Measurements from ENCODE around the gene PDE11A.

Gene PDE11A

GRCh38 chr2:177640423-177640822 lies 432.2 kb downstream of the PDE11A start:
- no peak for FAIRE-seq
- DNase-seq (ENCODE audit: insufficient read length, low spot score): no peak
- TF ChIP-seq SPI1 (IDR thresholded peaks at IDR 0.05; ENCODE audit: low read depth, low read length) (no peak), TAF1 (IDR thresholded peaks at IDR 0.05; ENCODE audit: low read depth, low read length) (no peak), POLR2A (IDR thresholded peaks at IDR 0.05; ENCODE audit: low read depth, low read length) (no peak), POLR2AphosphoS5 (IDR thresholded peaks at IDR 0.05; ENCODE audit: low read depth, low read length) (no peak), POU2F2 (IDR thresholded peaks at IDR 0.05; ENCODE audit: low read depth, low read length) (no peak), PAX5 (IDR thresholded peaks at IDR 0.05; ENCODE audit: insufficient read depth, low read length, severe bottlenecking) (no peak)

GRCh38 chr2:177639262-177639914 lies 433.2 kb downstream of the PDE11A start:
- DNase-seq (ENCODE audit: insufficient read length, low spot score) (no peak), FAIRE-seq (no peak)
- no peak for TF ChIP-seq POU2F2 (IDR thresholded peaks at IDR 0.05; ENCODE audit: low read depth, low read length)
- no peak for TF ChIP-seq PAX5 (IDR thresholded peaks at IDR 0.05; ENCODE audit: insufficient read depth, low read length, severe bottlenecking)
- no peak for TF ChIP-seq TAF1 (IDR thresholded peaks at IDR 0.05; ENCODE audit: low read depth, low read length)

GRCh38 chr2:177638507-177638906 lies 434.1 kb downstream of the PDE11A start:
- DNase-seq (ENCODE audit: insufficient read length, low spot score) (no peak), FAIRE-seq (no peak)
- TF ChIP-seq PAX5 (IDR thresholded peaks at IDR 0.05; ENCODE audit: insufficient read depth, low read length, severe bottlenecking): no peak
- TF ChIP-seq POLR2AphosphoS5 (IDR thresholded peaks at IDR 0.05; ENCODE audit: low read depth, low read length): no peak
- TF ChIP-seq POU2F2 (IDR thresholded peaks at IDR 0.05; ENCODE audit: low read depth, low read length): no peak
- TF ChIP-seq TAF1 (IDR thresholded peaks at IDR 0.05; ENCODE audit: low read depth, low read length): no peak
- TF ChIP-seq POLR2A (IDR thresholded peaks at IDR 0.05; ENCODE audit: low read depth, low read length): no peak
- TF ChIP-seq SPI1 (IDR thresholded peaks at IDR 0.05; ENCODE audit: low read depth, low read length): no peak

- no peak for DNase-seq (ENCODE audit: insufficient read length, low spot score)
- FAIRE-seq: no peak
- TF ChIP-seq POLR2AphosphoS5 (IDR thresholded peaks at IDR 0.05; ENCODE audit: low read depth, low read length) (no peak), SPI1 (IDR thresholded peaks at IDR 0.05; ENCODE audit: low read depth, low read length) (0 out of 2 replicates have a peak, but pooled peaks have one; percentile 29), TAF1 (IDR thresholded peaks at IDR 0.05; ENCODE audit: low read depth, low read length) (no peak)
Measured at GRCh38 chr2:177636672-177637071, 435.9 kb downstream of the PDE11A start.

- DNase-seq (ENCODE audit: insufficient read length, low spot score) (no peak), FAIRE-seq (no peak)
- TF ChIP-seq TAF1 (IDR thresholded peaks at IDR 0.05; ENCODE audit: low read depth, low read length) (no peak), POLR2A (IDR thresholded peaks at IDR 0.05; ENCODE audit: low read depth, low read length) (no peak), PAX5 (IDR thresholded peaks at IDR 0.05; ENCODE audit: insufficient read depth, low read length, severe bottlenecking) (no peak), POLR2AphosphoS5 (IDR thresholded peaks at IDR 0.05; ENCODE audit: low read depth, low read length) (no peak), SPI1 (IDR thresholded peaks at IDR 0.05; ENCODE audit: low read depth, low read length) (no peak), POU2F2 (IDR thresholded peaks at IDR 0.05; ENCODE audit: low read depth, low read length) (no peak)
Measured at GRCh38 chr2:177635696-177636095, 436.9 kb downstream of the PDE11A start.

- DNase-seq (ENCODE audit: insufficient read length, low spot score) (no peak), FAIRE-seq (no peak)
- no peak for TF ChIP-seq POLR2AphosphoS5 (IDR thresholded peaks at IDR 0.05; ENCODE audit: low read depth, low read length)
- TF ChIP-seq POLR2A (IDR thresholded peaks at IDR 0.05; ENCODE audit: low read depth, low read length): no peak
- no peak for TF ChIP-seq TAF1 (IDR thresholded peaks at IDR 0.05; ENCODE audit: low read depth, low read length)
- no peak for TF ChIP-seq PAX5 (IDR thresholded peaks at IDR 0.05; ENCODE audit: insufficient read depth, low read length, severe bottlenecking)
- TF ChIP-seq POU2F2 (IDR thresholded peaks at IDR 0.05; ENCODE audit: low read depth, low read length): no peak
- no peak for TF ChIP-seq SPI1 (IDR thresholded peaks at IDR 0.05; ENCODE audit: low read depth, low read length)
Measured at GRCh38 chr2:177633910-177634294, 438.7 kb downstream of the PDE11A start.

- TF ChIP-seq POLR2AphosphoS5 (IDR thresholded peaks at IDR 0.05; ENCODE audit: low read depth, low read length) (no peak), SPI1 (IDR thresholded peaks at IDR 0.05; ENCODE audit: low read depth, low read length) (no peak), POU2F2 (IDR thresholded peaks at IDR 0.05; ENCODE audit: low read depth, low read length) (no peak), PAX5 (IDR thresholded peaks at IDR 0.05; ENCODE audit: insufficient read depth, low read length, severe bottlenecking) (no peak), TAF1 (IDR thresholded peaks at IDR 0.05; ENCODE audit: low read depth, low read length) (no peak), POLR2A (IDR thresholded peaks at IDR 0.05; ENCODE audit: low read depth, low read length) (no peak)
- DNase-seq (ENCODE audit: insufficient read length, low spot score): no peak
- no peak for FAIRE-seq
Measured at GRCh38 chr2:177633111-177633510, 439.5 kb downstream of the PDE11A start.

- no peak for TF ChIP-seq TAF1 (IDR thresholded peaks at IDR 0.05; ENCODE audit: low read depth, low read length)
- TF ChIP-seq POU2F2 (IDR thresholded peaks at IDR 0.05; ENCODE audit: low read depth, low read length): no peak
- no peak for TF ChIP-seq POLR2AphosphoS5 (IDR thresholded peaks at IDR 0.05; ENCODE audit: low read depth, low read length)
- no peak for TF ChIP-seq PAX5 (IDR thresholded peaks at IDR 0.05; ENCODE audit: insufficient read depth, low read length, severe bottlenecking)
- no peak for TF ChIP-seq SPI1 (IDR thresholded peaks at IDR 0.05; ENCODE audit: low read depth, low read length)
- TF ChIP-seq POLR2A (IDR thresholded peaks at IDR 0.05; ENCODE audit: low read depth, low read length): no peak
- DNase-seq (ENCODE audit: insufficient read length, low spot score) (no peak), FAIRE-seq (peak; percentile 20)
Measured at GRCh38 chr2:177631680-177632079, 440.9 kb downstream of the PDE11A start.

GRCh38 chr2:177629357-177630024 lies 443.1 kb downstream of the PDE11A start:
- TF ChIP-seq POU2F2 (IDR thresholded peaks at IDR 0.05; ENCODE audit: low read depth, low read length) (no peak), SPI1 (IDR thresholded peaks at IDR 0.05; ENCODE audit: low read depth, low read length) (no peak)
- no peak for DNase-seq (ENCODE audit: insufficient read length, low spot score)
- FAIRE-seq: peak; percentile 87

- FAIRE-seq (no peak), DNase-seq (ENCODE audit: insufficient read length, low spot score) (no peak)
- TF ChIP-seq SPI1 (IDR thresholded peaks at IDR 0.05; ENCODE audit: low read depth, low read length) (no peak), TAF1 (IDR thresholded peaks at IDR 0.05; ENCODE audit: low read depth, low read length) (no peak), POLR2A (IDR thresholded peaks at IDR 0.05; ENCODE audit: low read depth, low read length) (no peak), POLR2AphosphoS5 (IDR thresholded peaks at IDR 0.05; ENCODE audit: low read depth, low read length) (no peak), POU2F2 (IDR thresholded peaks at IDR 0.05; ENCODE audit: low read depth, low read length) (no peak), PAX5 (IDR thresholded peaks at IDR 0.05; ENCODE audit: insufficient read depth, low read length, severe bottlenecking) (no peak)
Measured at GRCh38 chr2:177628831-177629230, 443.7 kb downstream of the PDE11A start.
